ENCODE measurements around the gene ADAMTS17. TPM values are rescaled to one million over a fixed set of nuclear protein-coding genes. Genes with fewer than 3 reads are reported as not detected.

ADAMTS17 gene
- total and polyA plus RNA-seq, 9 of the 15 experiments (the other 6 are each of a cell fraction or from before 2014, with no cell fraction given), result 0.01 to 0.14 (median 0.07) TPM; not detected in 6

- no peak for FAIRE-seq
- CTCF ChIA-PET (ENCODE audit: low intra/inter-chr PET ratio), result no interaction called here
Measured at GRCh38 chr15:100054539-100054938, 287.2 kb downstream of the ADAMTS17 start.

More at GRCh38 chr15:100054539-100054938, 287.2 kb downstream of the ADAMTS17 start:
- no peak overlapping the region for H2AFZ ChIP-seq (ENCODE audit: low read depth, low read length)
- no peaks in the 10 kb centered on the region for H3K36me3 ChIP-seq (ENCODE audit: control insufficient read depth, insufficient read depth, low read length)
- intact Hi-C loops (cut with micrococcal nuclease) (no loop called here), in situ Hi-C loops (cut with MboI) (no loop called here)
- no peaks in the 10 kb centered on the region for H3K9me3 ChIP-seq (replicated peaks; ENCODE audit: control insufficient read depth, insufficient read depth, low read depth, low read length)
- no peaks in the 10 kb centered on the region for H3K79me2 ChIP-seq (ENCODE audit: control insufficient read depth, insufficient read depth, low read length)
- no peak for DNase-seq (ENCODE audit: extremely low read depth in 1 of 4, low spot score in 3 of 4)
- H3K4me2 ChIP-seq (ENCODE audit: insufficient read depth, low read length), result no peak overlapping the region
- BruUV-seq (replicated peaks), result no TSS peak
- H3K9ac ChIP-seq (ENCODE audit: insufficient read depth in 1 of 2, low read depth in 2 of 2, low read length in 2 of 2), result no peak overlapping the region
- H3K4me3 ChIP-seq, result no peak overlapping the region
- no peak for TF ChIP-seq ZNF592 (IDR thresholded peaks at IDR 0.05)
- TF ChIP-seq RHOXF2B (CRISPR knock-in tag; conservative IDR thresholded peaks at IDR 0.05), result no peak
- TF ChIP-seq SMC3 (conservative IDR thresholded peaks at IDR 0.05; ENCODE audit: insufficient read depth, low read depth, low read length), result no peak
- TF ChIP-seq IRF9 (tag; IDR thresholded peaks at IDR 0.05), result no peak
- no peak for TF ChIP-seq EP300 (IDR thresholded peaks at IDR 0.05; ENCODE audit: low read length)
- no peak for TF ChIP-seq GTF2A2 (tag; IDR thresholded peaks at IDR 0.05)
- TF ChIP-seq PTBP1 (IDR thresholded peaks at IDR 0.05; ENCODE audit: low read depth, low read length), result no peak
- TF ChIP-seq SMARCE1 (IDR thresholded peaks at IDR 0.05), result no peak
- TF ChIP-seq NR0B1 (IDR thresholded peaks at IDR 0.05; ENCODE audit: partially characterized antibody), result no peak
- no peak for TF ChIP-seq ZNF778 (CRISPR knock-in tag; IDR thresholded peaks at IDR 0.05)
- no peak for TF ChIP-seq TBL1XR1 (IDR thresholded peaks at IDR 0.05; ENCODE audit: low read length in 2 of 2)
- TF ChIP-seq ZNF445 (CRISPR knock-in tag; IDR thresholded peaks at IDR 0.05; ENCODE audit: low read depth), result no peak
- TF ChIP-seq HMGN3 (IDR thresholded peaks at IDR 0.05; ENCODE audit: borderline replicate concordance, extremely low read depth, insufficient read length, low read depth, low read length), result no peak
- no peak for TF ChIP-seq IRF1 (CRISPR knock-in tag; IDR thresholded peaks at IDR 0.05; ENCODE audit: borderline replicate concordance)
- TF ChIP-seq ZNF583 (CRISPR knock-in tag; IDR thresholded peaks at IDR 0.05), result no peak
- TF ChIP-seq CBX2 (IDR thresholded peaks at IDR 0.05; ENCODE audit: insufficient read depth, low read length, poor library complexity, severe bottlenecking), result no peak
- POLR2A ChIA-PET, result no interaction called here
- no peak for ATAC-seq
- peaks cover 26 to 78% of the 10 kb centered on the region in 2 experiments for H3K27me3 ChIP-seq (ENCODE audit: control insufficient read depth in 2 of 2, insufficient read depth in 2 of 2, low read length in 2 of 2)
- no peaks in the 10 kb centered on the region for H4K20me1 ChIP-seq (replicated peaks; ENCODE audit: control insufficient read depth, insufficient read depth, low read length)
- WGBS (ENCODE audit: insufficient coverage, low coverage, missing lambda C conversion rate), result 4% methylated on average over 7 of the region's 7 CpGs
- no peaks in the 10 kb centered on the region for H3K9me1 ChIP-seq (ENCODE audit: control insufficient read depth, insufficient read depth, low read length)
- H3K27ac ChIP-seq (ENCODE audit: extremely low read depth, low read depth, low read length), result no peak overlapping the region
- H3K4me1 ChIP-seq (replicated peaks in 1 of 2; ENCODE audit: control insufficient read depth in 2 of 2, insufficient read depth in 2 of 2, low read length in 2 of 2), result no peaks in the 10 kb centered on the region
